ENCODE data around the gene CDK3. TPM values are rescaled to one million over a fixed set of nuclear protein-coding genes. Genes with fewer than 3 reads are reported as not detected.

Gene CDK3
- total RNA-seq, 4 donors from 2014 or later = 5.4 to 24.6 (median 16.9) TPM; not detected in 1

Other genes starting within 250 kb of the CDK3 start
- 100 to 1,000 TPM in 1 of 4 donors, 10 to 100 TPM in 1, 1 to 10 TPM in 2; 9.3 to 116 (median 30.9) TPM for gene GALK1, start 235.7 kb upstream of the CDK3 start, total RNA-seq
- gene UNK, start 216.0 kb upstream of the CDK3 start, total RNA-seq = 10 to 100 TPM; 24.0 to 99.1 (median 63.1) TPM
- gene UNC13D, start 156.5 kb upstream of the CDK3 start, total RNA-seq = 10 to 100 TPM in 3 of 4 donors, 1 to 10 TPM in 1; 3.0 to 48.3 (median 16.2) TPM
- gene WBP2, start 145.5 kb upstream of the CDK3 start, total RNA-seq = 10 to 100 TPM; 27.7 to 75.1 (median 56.8) TPM
- gene TRIM47, start 122.3 kb upstream of the CDK3 start, total RNA-seq = 100 to 1,000 TPM in 1 of 4 donors, 10 to 100 TPM in 3; 38.6 to 118 (median 41.0) TPM
- 10 to 100 TPM; 16.8 to 21.7 (median 20.5) TPM for gene TRIM65, start 103.9 kb upstream of the CDK3 start, total RNA-seq
- gene MRPL38, start 96.0 kb upstream of the CDK3 start, total RNA-seq = 100 to 1,000 TPM in 1 of 4 donors, 10 to 100 TPM in 3; 40.6 to 117 (median 48.5) TPM
- gene FBF1, start 59.8 kb upstream of the CDK3 start, total RNA-seq = 10 to 100 TPM in 2 of 4 donors, 1 to 10 TPM in 2; 2.9 to 29.9 (median 7.9) TPM
- gene ACOX1, start 21.7 kb upstream of the CDK3 start, total RNA-seq = 100 to 1,000 TPM in 3 of 4 donors, 10 to 100 TPM in 1; 37.0 to 254 (median 212) TPM
- gene TEN1, start 21.6 kb upstream of the CDK3 start, total RNA-seq = 100 to 1,000 TPM in 1 of 4 donors, 10 to 100 TPM in 3; 18.7 to 137 (median 20.7) TPM
- gene EVPL, start 26.5 kb downstream of the CDK3 start, total RNA-seq = 10 to 100 TPM; 17.1 to 23.7 (median 20.6) TPM
- gene SRP68, start 71.7 kb downstream of the CDK3 start, total RNA-seq = 10 to 100 TPM; 11.6 to 44.8 (median 30.4) TPM
- gene GALR2, start 73.9 kb downstream of the CDK3 start, total RNA-seq = 1 to 10 TPM in 3 of 4 donors, not detected in 1; 1.9 to 10.0 (median 3.2) TPM
- under 1 TPM in 1 of 4 donors, not detected in 3; 0.40 TPM for gene ZACN, start 78.3 kb downstream of the CDK3 start, total RNA-seq
- 100 to 1,000 TPM in 2 of 4 donors, 10 to 100 TPM in 2; 88.0 to 143 (median 105) TPM for gene EXOC7, start 102.9 kb downstream of the CDK3 start, total RNA-seq
- gene FOXJ1, start 140.4 kb downstream of the CDK3 start, total RNA-seq = 1 to 10 TPM in 2 of 4 donors, under 1 TPM in 1, not detected in 1; 0.82 to 7.4 (median 1.9) TPM
- 100 to 1,000 TPM in 1 of 4 donors, 10 to 100 TPM in 3; 32.5 to 164 (median 54.8) TPM for gene RNF157, start 239.6 kb downstream of the CDK3 start, total RNA-seq